CD4-positive, alpha-beta T cell treated with Interleukin-10 for 1 hour (primary cell): ENCODE results near the gene ITPKB.

ENCODE experiments used
- DNase-seq: peaks from one replicate; pipeline ENCODE4 v3.0.0-alpha.2; 2020

Gene ITPKB

GRCh38 chr1:226662642-226663326, 76.3 kb downstream of the ITPKB start:
- peak; percentile 87 for DNase-seq

- no peak for DNase-seq
Observed at GRCh38 chr1:226661965-226662364, 77.1 kb downstream of the ITPKB start.

- no peak for DNase-seq
Observed at GRCh38 chr1:226661271-226661670, 77.8 kb downstream of the ITPKB start.

GRCh38 chr1:226660410-226661182, 78.5 kb downstream of the ITPKB start:
- no peak for DNase-seq

- no peak for DNase-seq
Observed at GRCh38 chr1:226659641-226660040, 79.4 kb downstream of the ITPKB start.

- DNase-seq = no peak
Observed at GRCh38 chr1:226659136-226659535, 79.9 kb downstream of the ITPKB start.

- DNase-seq = no peak
Observed at GRCh38 chr1:226658546-226659125, 80.4 kb downstream of the ITPKB start.

GRCh38 chr1:226657895-226658545, 81.1 kb downstream of the ITPKB start:
- DNase-seq = no peak

- DNase-seq = no peak
Observed at GRCh38 chr1:226656601-226657277, 82.3 kb downstream of the ITPKB start.

- no peak for DNase-seq
Observed at GRCh38 chr1:226656201-226656600, 82.9 kb downstream of the ITPKB start.

GRCh38 chr1:226655251-226656163, 83.6 kb downstream of the ITPKB start:
- no peak for DNase-seq

GRCh38 chr1:226654668-226655055, 84.4 kb downstream of the ITPKB start:
- DNase-seq = no peak

GRCh38 chr1:226654046-226654667, 84.9 kb downstream of the ITPKB start:
- DNase-seq = no peak

- peak; percentile 79 for DNase-seq
Observed at GRCh38 chr1:226653311-226653921, 85.7 kb downstream of the ITPKB start.

GRCh38 chr1:226652613-226653012, 86.5 kb downstream of the ITPKB start:
- DNase-seq = no peak

- no peak for DNase-seq
Observed at GRCh38 chr1:226651732-226652105, 87.4 kb downstream of the ITPKB start.

- DNase-seq = no peak
Observed at GRCh38 chr1:226651041-226651731, 87.9 kb downstream of the ITPKB start.

- no peak for DNase-seq
Observed at GRCh38 chr1:226650236-226650841, 88.7 kb downstream of the ITPKB start.

- peak; percentile 54 for DNase-seq
Observed at GRCh38 chr1:226649780-226650179, 89.3 kb downstream of the ITPKB start.

GRCh38 chr1:226649244-226649643, 89.8 kb downstream of the ITPKB start:
- DNase-seq = no peak
